NCI-H748 treated with DMSO at 0.1 percent for 48 hours (cell line): ENCODE data around the gene CAMK2G.

Experiments used
- DNase-seq: peaks from one replicate; lab custom pipeline; 2025; lab: John Stamatoyannopoulos, UW

CAMK2G gene

GRCh38 chr10:73863039-73863817 is 11.1 kb downstream of the CAMK2G start:
- no peak for DNase-seq

GRCh38 chr10:73862011-73862410 is 12.3 kb downstream of the CAMK2G start:
- DNase-seq: no peak

GRCh38 chr10:73859784-73860491 is 14.4 kb downstream of the CAMK2G start:
- DNase-seq: no peak

GRCh38 chr10:73859428-73859783 is 14.9 kb downstream of the CAMK2G start:
- DNase-seq: no peak

- DNase-seq: no peak
These were observed 15.5 kb downstream of the CAMK2G start for GRCh38 chr10:73858750-73859427.

- DNase-seq: no peak
These were observed 16.2 kb downstream of the CAMK2G start for GRCh38 chr10:73858013-73858708.

GRCh38 chr10:73857446-73857845 is 16.9 kb downstream of the CAMK2G start:
- no peak for DNase-seq

- no peak for DNase-seq
These were observed 18.1 kb downstream of the CAMK2G start for GRCh38 chr10:73856261-73856660.

- DNase-seq: no peak
These were observed 18.9 kb downstream of the CAMK2G start for GRCh38 chr10:73855413-73855812.

GRCh38 chr10:73854310-73854709 is 20.0 kb downstream of the CAMK2G start:
- DNase-seq: no peak

GRCh38 chr10:73853196-73853595 is 21.2 kb downstream of the CAMK2G start:
- no peak for DNase-seq

- no peak for DNase-seq
These were observed 23.4 kb downstream of the CAMK2G start for GRCh38 chr10:73850863-73851461.

GRCh38 chr10:73850211-73850610 is 24.1 kb downstream of the CAMK2G start:
- no peak for DNase-seq

- no peak for DNase-seq
These were observed 25.4 kb downstream of the CAMK2G start for GRCh38 chr10:73848821-73849489.

- no peak for DNase-seq
These were observed 27.3 kb downstream of the CAMK2G start for GRCh38 chr10:73847031-73847430.

- DNase-seq: no peak
These were observed 31.1 kb downstream of the CAMK2G start for GRCh38 chr10:73843261-73843660.

- no peak for DNase-seq
These were observed 32.0 kb downstream of the CAMK2G start for GRCh38 chr10:73842349-73842748.

- DNase-seq: no peak
These were observed 32.6 kb downstream of the CAMK2G start for GRCh38 chr10:73841526-73842285.

GRCh38 chr10:73841061-73841421 is 33.3 kb downstream of the CAMK2G start:
- DNase-seq: no peak

- DNase-seq: no peak
These were observed 33.8 kb downstream of the CAMK2G start for GRCh38 chr10:73840403-73841060.
